SU-DHL-6 (cell line): ENCODE results near the gene LASP1.

Experiments used
- EZH2phosphoT487 ChIP-seq: fragments of 200-600 bp; sonication (generic), shearing (Covaris generic); conservative IDR thresholded peaks from 2 replicates; pipeline ENCODE4 v1.6.1; 2018; ENCODE audit warnings: mild to moderate bottlenecking, antibody characterized with exemption, low read length, moderate library complexity, mixed read lengths
- TF ChIP-seq, protein P1 (sequence below): fragments of 200-600 bp; sonication (generic); IDR thresholded peaks from one replicate; pipeline ENCODE4 v1.5.1; 2017; ENCODE audit warnings: antibody characterized with exemption, mild to moderate bottlenecking, low read length, moderate library complexity; ENCODE audit not compliant: insufficient read depth, poor library complexity, severe bottlenecking

DNA sequence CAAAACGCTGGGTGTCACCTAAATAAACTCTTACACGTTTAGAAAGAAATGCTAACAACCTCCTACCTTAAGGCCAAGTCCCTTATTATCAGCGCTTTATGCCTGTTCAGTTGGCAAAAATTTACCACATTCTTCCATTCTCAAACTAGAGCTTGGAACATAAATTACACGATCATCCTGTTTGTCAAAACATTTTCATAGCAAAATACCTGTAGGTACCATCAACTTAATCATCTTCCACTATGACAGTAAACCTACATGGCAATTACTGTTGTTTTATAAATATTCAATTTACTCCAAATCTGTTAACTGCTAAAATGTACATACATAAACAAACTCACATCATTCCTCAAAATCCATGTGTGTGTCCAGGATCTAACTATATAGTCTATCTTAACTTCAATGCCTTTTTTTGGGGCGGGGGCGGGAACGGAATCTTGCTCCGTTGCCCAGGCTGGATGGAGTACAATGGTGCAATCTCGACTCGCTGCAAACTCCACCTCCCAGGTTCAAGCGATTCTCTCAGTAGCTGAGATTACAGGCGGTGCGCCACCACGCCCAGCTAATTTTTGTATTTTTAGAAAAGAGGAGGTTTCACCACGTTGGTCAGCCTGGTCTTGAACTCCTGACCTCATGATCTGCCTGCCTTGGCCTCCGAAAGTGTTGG, 20.8 kb upstream of the LASP1 start:
- TF ChIP-seq, protein P1, sequence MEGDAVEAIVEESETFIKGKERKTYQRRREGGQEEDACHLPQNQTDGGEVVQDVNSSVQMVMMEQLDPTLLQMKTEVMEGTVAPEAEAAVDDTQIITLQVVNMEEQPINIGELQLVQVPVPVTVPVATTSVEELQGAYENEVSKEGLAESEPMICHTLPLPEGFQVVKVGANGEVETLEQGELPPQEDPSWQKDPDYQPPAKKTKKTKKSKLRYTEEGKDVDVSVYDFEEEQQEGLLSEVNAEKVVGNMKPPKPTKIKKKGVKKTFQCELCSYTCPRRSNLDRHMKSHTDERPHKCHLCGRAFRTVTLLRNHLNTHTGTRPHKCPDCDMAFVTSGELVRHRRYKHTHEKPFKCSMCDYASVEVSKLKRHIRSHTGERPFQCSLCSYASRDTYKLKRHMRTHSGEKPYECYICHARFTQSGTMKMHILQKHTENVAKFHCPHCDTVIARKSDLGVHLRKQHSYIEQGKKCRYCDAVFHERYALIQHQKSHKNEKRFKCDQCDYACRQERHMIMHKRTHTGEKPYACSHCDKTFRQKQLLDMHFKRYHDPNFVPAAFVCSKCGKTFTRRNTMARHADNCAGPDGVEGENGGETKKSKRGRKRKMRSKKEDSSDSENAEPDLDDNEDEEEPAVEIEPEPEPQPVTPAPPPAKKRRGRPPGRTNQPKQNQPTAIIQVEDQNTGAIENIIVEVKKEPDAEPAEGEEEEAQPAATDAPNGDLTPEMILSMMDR: no peak
- TF ChIP-seq EZH2phosphoT487: no peak
